H4 (cell line): ENCODE measurements around the gene SMCO3. TPM values are rescaled to one million over a fixed set of nuclear protein-coding genes. Genes with fewer than 3 reads are reported as not detected.
A peak's percentile ranks its signal among the peaks of the same experiment; 100 is the strongest.

Source experiments
- DNase-seq: peaks from one replicate; pipeline ENCODE4 v3.0.0-alpha.2; 2015; ENCODE audit warnings: low spot score
- total RNA-seq: library from RNA; depleted of rRNA; stranded (reverse); fragments of >200 nt; shearing (Covaris generic); gene quantifications from 2 replicates; pipeline ENCODE4 v1.2.3, GENCODE V29; 2014

SMCO3 gene
- total RNA-seq, 1 experiment from 2014 or later: not detected

DNA sequence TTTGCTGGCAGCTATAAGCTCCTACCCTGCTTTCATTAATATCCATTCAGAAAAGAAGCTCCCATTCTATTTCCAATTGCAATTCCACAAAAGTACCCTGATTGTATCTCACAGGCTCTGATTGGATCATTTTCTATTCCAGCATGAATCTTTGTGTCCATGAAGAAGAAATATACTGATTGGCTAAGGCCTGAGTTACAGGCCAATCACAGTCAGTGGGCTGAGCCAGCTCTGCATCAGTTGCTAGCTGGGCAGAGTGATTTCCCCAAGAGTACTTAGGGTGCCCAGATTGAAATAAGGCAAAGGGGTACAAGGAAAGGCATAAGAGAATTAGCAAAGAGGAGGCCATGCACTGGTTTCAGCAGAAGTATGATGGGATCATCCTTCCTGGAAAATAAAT lies 14.9 kb upstream of the SMCO3 start:
- DNase-seq: no peak

DNA sequence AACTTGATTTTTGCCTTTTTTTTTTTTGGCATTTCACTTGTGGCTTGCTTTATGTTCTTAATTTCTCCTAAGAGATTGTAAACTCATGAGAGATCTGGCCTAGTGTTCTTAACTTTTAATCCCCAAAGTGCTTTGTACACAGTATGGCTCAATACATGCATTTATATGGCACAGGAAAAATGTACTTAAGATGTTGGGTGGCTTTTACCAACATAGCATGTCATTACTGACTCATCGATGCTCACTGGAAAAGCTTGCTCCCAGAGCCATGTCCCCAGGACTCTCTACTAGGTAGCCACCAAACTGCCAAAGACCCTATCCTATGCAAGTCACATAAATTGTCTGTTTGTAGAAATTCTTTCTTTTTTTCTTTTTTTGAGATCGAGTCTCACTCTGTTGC lies 13.1 kb upstream of the SMCO3 start:
- DNase-seq: no peak

DNA sequence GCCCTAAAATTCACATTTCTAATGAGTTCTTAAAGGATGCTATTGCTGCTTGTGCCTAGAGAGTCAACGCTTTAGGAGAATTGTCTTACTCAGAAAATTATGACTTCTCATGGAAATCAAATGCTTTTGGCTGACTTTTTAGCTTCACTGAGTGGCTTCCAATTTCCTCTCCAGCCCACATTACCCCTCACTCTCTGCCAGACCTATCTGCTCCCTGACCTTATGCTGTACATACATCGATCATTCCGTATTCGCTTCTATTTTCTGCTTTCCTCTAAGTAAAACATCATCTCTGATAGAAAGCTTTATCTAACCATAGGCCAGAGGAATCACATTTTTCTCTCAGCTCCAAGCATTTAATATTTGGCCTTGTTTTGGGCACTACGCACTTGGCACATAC lies 12.5 kb upstream of the SMCO3 start:
- no peak for DNase-seq

DNA sequence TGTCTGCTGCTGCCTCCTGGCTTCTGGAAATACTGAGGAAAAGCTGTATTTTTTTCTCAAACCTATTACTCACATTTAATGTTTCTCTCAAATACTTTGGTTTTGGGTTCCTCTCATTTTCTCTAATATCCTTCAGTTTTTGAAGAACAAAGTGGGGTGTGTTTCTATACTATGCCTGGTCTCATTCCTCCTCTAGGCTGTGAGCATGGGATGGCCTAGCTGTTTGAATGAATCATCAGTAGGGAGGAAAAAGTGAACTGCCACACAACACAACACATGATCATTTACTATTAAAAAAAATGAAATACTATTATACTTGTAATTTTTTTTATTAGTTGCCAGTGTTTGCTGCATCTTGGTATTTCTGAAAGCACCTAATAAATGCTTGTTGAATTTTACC lies 11.3 kb upstream of the SMCO3 start:
- no peak for DNase-seq

DNA sequence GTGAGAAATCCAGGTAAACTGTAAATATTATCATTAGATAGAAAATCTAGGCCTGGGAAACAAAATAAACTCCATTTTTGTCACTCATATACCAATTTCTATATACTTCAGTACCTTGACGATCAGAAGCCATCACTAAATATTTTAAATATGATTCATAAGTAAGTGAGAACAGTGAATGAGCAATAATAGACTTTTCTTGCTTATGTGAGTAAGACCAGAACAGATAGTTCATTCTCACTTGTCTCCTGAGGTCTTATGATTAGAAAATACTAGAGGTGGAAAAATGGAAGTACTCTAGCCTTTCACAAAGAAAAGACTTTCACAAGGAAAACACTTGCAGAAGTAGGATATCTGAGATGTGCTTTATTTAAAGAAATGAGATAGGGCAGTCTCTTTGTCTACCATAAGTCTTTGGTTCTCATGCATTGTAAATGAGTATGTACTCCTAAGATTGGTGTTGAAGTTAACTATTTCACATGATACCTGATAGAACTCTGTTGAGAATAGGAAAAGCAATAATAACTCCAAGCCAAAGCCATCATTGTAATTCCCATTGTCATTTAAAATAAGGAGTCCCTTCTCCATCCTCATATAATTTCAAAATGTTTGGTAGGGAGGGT lies 10.1 kb upstream of the SMCO3 start:
- no peak for DNase-seq

DNA sequence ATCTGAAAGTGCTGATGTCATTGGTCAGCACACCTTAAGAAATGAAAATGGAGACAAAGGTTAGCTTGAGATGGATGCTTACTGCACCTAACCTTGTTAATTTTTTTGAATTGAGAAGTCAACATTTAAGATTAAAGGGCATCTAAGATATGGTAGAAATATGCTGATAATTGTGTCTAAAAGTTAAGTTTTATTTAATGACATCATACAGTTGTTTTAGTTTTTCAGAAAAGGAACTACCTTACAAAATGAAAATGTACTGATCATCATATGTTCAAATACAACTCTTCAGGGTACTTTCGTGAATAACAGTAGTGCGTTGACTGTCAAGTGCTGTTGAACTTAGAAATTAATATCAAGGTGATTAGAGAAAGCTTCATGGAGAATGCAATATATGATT lies 2.5 kb downstream of the SMCO3 start:
- DNase-seq: no peak

DNA sequence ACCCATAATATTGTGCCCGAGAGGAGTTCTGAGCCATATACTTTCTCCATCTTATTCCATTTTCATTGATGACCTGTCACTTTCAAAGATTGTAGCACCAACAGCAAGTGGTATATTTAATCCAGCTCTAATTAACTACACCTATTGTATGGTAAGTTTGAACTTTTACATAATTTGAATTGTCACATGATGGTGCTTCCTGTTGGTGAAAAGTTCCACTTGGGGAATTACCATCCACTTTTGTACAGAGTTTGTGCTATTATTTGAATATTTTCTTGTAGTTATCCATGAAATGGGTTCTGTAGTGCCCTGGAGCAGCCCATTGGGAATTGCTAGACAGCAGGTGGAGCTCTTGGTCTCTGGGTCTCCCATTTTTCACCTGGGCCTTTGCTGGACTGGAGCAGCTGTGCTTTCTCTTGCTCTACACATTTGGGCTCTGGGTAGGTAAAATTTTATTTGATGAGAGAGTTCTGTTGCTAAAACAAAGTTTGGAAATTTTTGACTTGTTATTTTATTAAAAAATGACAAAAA lies 3.0 kb downstream of the SMCO3 start:
- no peak for DNase-seq

DNA sequence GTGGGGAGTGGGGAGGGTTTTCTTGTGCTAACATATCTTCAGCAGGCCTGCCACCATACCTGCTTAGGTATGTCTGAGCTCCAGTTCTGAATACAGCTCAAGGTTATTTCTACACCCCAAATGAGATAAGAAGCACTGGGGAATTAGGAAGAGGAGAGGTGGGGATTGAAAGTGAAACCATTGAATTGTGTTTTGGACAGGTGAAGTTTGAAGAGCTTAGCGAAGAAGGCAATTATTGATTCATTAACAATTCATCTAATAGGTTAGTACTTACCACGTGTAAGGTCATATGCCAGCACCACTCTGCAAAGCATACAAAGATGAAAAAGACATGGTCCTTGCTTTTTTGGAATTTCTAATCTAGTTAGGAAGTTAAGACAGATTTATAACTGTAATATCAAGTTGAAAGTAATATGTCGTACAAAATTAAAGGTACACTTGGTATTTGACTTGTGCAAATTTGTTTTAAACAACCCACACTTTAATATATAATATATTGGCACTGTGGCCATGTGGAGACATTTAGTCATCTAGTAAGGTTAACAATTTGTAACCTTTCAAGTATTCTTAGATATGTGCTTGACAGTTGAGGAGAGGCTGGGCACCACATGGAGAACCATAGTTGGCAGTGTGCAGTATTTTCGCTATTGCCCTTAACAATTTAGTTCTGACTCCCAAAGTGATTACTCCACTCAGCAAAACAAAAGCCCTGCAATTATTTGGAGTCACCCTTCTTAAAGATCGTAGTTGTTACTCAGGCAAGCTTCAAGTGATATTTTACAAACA lies 3.6 kb downstream of the SMCO3 start:
- DNase-seq: no peak

DNA sequence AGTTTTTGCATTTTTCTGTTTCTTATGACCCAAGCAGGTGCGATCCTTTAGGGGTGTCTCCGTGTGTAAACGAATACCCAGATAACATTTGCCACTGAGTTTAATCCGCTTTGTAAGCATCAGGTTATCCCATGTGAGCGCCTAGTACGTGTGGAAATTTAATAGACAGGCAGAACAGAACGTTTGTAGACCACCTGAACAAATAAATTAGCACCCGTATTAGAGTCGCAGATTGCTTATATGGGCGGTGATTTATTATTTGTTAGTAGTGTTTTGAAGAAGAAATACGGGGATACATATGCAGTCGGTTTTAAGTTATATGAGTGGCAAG lies 10.2 kb downstream of the SMCO3 start:
- DNase-seq: no peak

DNA sequence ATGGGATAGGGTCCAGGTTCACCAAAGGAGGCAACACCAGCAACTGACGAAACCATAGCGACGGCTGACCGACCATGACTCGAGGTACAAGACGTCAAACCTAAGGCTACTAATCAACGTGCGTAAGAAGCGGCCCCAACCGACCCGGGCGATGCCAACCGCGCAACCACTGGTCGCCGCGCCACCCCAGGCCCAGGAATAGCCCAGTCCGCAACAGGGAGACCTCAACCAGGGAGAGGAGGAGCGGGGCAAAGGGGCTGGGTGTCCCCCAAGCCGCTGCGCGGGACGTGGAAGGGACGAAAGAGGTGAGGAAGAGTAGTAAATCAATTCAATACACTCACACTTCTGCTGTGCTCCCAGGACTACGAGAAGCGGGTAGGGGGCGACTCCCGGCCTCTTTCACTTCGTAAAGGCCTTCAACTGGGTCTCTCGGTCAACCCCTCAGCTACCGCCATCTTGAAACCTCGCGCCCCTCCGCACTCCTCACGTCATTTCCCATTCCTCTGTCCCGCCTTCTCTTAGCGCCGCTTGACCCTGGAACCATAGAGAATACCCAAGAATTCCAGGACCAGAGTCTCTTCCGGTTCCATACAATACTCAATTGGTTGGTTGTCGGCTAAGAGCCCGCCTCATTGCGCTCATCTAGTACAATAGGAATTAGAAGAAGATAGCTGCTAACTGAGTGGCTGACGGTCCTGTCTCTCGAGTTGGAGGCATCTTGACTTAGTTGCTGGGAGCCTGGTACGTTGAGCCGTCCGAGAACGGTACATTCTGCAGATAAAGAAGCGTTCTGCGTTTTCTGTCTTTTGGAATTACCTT lies 10.8 kb downstream of the SMCO3 start, which contains the start of the genes C12orf60 and WBP11:
C12orf60 (plus strand) TSS at position 660 of the 819 bp plus-strand sequence. CDS start 19,266 bp downstream, outside the sequence.
WBP11 (minus strand) TSS at position 468 of the 819 bp plus-strand sequence. CDS start 2,095 bp downstream, outside the sequence.
- DNase-seq: peak; percentile 99

DNA sequence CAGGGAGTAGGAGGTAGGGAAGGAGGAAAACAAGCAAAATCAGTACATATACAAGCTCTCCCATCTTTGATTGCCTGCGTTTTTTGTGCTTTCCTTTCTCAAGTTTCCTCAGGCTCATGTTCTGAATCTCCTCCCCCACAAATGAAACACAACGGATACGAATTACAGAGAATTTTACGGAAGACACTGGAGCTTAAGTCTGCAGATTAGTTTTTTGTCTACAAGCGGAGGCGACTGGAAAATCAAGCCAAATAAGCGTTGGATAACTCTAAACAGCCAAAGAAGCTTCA lies 11.3 kb downstream of the SMCO3 start:
- DNase-seq: no peak

DNA sequence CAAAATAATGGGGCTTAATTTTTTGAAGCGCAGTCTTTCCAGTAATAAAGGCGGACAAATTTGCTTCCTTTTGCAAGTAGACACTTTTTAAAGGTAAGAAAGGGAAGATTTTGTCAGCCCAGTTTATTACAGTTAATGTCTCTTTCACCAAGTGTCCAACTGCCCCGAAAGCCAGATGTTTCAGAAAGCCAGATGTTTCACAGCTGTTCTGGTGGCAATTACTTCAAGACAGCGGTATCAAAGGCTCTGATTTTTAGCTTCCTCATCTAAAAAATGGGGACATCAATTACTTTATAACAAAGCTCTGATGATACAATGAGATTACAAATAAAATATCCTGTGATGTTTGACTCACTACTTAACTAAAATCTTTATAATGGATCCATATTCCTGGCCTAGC lies 11.7 kb downstream of the SMCO3 start:
- DNase-seq: no peak

DNA sequence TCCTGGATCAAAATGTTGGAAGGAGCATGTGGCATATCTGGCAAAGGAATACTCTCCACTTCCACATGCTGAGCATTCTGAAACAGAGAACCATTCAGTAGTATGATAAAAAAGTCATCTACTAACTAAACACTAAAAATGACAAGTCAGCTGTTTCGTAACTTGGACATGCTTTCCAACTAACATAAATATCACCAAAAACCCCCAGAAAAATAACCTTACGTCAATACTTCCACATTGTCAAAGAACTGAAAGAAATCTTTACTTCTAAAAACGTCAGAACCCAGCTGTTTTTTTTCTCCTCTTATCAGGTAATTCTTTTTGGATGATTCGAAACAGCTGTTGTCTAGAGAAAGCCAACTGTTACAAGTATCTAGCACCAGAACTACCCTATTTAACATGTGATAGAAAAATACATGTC lies 18.9 kb downstream of the SMCO3 start:
- no peak for DNase-seq

DNA sequence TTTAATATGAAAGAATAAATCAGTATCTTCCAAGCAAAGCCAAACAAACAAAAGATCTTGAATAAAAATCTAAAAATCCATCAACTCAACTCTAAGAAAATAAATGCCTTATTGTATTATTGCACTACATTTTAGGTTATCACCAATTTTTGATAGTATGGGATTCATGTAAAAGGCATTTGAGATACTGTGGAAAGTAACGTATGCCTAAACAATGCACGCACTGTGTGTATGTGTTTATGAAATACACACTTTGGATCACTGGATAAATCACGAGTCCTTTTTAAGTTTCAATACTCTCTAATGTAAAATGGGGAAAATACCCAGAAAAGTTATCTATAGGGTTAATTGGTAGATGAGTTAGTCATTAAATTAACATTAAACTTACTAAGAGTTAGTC lies 28.4 kb downstream of the SMCO3 start:
- no peak for DNase-seq

DNA sequence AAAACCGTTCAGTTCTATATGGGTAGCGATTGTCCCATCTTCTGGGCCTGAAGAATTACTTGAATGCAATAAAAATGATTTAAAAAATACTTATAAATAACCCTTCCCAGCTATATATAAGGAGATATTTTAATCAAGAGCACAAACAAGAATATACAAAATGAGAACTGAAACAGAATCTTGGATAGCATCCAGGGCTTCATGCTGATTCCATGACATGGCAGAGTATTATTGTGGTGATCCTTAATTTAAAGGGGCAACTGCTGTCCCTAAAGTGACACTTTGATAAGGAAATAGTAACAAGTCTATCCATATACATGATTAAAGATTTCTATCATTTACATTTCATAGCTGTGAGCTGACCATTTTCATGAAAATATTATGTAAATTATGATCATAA lies 29.5 kb downstream of the SMCO3 start:
- DNase-seq: no peak

DNA sequence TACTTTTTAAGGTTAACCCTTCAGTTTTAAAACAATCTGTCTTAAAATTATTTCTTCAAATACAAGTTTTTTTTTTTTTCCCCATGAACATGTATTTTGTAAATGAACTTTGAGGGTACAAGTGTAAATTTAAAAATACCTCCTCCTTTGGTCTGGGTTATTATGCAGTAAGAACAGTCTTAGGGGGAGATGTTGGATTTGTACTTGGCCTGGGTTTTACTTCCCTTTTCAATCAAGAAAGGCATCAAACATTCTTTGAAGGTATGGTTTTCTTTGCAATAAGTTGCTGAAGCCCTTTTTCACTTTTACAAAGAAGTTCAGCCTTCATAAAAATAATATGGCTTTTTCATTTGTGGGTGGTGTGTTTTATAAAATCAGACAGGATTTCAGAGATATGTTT lies 31.2 kb downstream of the SMCO3 start:
- no peak for DNase-seq

DNA sequence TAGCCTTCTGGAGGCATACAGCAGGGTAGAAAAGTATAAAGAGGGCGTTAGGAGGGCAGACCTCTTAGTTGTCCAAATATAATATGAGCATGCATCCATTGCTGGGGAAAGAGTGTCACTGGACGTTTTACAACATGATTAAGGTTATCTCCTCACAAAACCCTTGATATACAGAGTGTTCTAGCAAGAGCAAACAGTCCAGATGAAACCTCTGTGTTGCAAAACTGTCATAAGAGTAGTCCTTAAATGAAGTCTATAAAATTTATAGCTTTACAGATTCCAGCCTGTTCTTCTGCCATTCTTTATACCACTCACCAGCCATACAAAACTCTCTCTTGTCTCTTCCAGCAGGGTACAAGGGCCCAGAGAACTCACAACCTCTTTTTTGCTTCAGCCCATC lies 32.4 kb downstream of the SMCO3 start:
- no peak for DNase-seq

DNA sequence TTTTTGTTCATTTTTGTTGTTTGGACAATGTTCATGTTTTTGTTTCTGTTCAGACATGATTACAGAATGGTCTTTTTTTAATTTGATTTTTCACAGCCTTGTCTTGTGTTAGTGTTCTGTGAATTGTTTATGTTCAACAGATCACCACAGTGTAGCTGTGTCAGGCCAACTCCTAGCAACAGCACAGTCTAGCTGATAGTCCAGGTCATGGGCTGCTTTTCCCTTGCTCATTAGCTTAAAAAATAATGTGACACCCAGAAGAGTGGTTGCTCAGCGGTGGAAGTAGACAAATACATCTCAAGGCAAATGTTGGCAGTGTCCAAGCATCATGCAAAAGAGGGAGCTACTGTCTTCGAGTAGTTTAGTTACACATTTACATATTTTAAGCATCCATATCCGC lies 33.1 kb downstream of the SMCO3 start:
- no peak for DNase-seq

DNA sequence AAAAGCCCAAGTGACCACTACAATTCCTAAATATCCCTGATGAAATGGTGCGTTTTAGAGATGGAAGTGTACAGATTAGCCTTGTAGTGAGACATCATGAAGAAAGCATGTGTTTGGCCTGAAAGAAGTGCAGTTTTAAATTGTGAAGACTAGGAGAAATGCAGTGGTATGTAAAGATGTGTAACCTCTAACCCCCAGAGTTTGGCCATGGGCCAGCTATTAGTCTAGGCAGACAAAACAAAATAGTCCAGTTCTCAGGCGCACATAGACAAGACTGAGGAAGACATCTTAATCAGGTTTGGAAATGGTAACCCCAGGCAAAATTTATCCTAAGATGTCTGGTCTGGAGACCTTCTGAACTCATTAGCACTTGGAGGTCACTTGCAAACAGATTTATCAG lies 34.1 kb downstream of the SMCO3 start:
- no peak for DNase-seq

DNA sequence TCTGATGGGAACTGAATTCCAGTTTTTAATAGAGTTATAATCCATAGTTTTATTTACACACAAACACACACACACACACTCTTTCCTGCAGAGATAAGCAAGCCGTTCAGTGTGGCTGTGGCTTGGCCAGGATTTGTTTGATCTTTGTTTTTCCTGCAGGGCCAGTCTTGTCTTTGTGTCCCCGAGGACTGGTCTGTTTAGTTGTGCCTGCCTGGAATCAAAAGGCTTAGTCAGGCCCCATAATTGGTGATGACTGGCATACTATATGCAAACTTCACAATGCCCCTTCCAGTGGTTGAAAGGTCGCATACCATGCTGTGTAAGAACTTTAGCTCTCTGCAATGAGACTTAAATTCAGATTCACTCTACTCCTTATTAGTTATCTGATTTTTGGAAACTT lies 36.7 kb downstream of the SMCO3 start:
- peak; percentile 44 for DNase-seq

DNA sequence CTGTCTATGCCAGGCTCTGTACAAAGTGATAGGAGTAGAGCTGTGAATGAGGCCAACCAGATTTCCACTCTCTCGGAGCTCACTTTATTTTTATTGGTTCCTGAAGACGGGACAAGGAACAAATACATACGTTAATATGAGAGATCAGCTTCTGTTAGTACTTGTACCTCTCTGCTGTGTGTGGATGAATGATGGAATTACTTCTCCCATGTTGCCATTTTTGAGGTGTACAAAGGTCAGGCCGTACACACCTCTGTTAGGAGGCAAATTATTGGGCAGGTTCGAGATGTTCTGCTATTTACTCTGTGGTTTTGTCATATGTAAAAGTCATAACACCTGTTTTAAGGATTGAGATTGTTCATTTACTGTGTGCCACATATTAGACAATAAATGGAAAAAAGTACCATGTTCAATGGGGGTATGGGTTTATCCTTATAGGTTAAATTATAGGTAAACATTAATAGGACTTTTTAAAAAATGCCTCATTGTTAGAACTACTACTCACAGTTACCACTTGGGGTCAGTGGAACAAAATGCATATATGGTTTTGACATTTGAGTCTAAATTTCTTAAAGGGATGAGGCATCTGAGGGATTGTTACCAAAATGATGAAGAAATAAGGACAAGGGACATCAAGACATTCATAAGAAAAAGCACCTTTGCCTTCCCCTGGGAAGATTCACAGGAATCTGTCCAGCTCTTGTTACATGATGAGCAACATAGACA lies 37.6 kb downstream of the SMCO3 start:
- peak; percentile 24 for DNase-seq

DNA sequence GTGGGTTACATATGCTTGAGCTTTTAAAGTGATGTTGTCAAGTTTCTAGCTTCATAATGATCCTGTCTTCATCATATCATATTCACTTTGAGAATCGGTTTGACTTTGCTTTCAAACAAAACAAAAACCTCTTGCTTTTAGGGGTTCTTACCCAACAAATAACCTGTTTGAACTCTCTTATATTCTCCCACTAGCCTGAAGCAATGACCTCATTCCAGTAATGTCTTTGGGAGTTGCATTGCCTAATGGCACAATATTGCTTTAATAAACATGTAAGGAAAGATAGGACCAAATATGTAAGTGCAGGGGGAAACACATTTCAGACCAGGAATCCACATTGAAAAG lies 38.4 kb downstream of the SMCO3 start:
- no peak for DNase-seq
